HPDE6-E6E7 (cell line): ENCODE data around the gene NXPH3.

Experiments
- DNase-seq: peaks from one replicate; pipeline ENCODE4 v3.0.0; 2011; ENCODE audit warnings: missing footprints; ENCODE audit errors: extremely low spot score

Gene NXPH3

DNA sequence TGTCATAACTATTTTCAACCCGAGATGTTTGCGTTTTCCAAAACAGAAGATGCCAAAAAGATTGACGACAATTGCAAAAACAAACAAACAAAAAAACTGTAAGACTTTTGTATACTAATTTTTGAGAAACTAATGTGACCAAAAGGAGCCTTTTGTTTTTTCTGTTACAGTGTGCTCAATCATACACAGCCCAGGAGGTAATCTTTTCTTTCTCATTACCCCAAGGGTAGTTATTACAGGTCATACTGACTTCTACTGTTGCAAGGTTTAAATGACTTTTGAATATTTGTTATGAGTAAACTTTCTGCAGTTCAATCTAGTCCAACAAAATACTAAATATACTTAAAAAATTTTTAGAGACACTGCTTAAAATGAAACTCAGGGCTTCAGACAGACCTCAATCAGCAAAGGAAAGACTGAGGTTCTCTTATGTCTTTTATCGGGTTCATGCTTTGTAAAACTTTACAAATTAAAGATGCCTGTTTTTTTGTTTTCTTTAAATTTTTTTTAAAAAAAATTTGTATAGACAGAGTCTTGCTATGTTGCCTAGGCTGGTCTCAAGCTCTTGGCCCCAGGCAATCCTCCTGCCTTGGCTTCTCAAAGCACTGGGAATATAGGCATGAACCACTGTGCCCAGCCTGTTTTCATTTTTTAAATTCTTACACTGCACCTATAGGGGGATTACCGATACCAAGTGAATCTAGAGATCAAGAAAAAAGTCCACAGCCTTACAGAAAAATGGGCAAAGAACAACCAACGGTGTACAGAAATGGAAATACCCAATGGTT lies 54.6 kb downstream of the NXPH3 start:
- no peak for DNase-seq

DNA sequence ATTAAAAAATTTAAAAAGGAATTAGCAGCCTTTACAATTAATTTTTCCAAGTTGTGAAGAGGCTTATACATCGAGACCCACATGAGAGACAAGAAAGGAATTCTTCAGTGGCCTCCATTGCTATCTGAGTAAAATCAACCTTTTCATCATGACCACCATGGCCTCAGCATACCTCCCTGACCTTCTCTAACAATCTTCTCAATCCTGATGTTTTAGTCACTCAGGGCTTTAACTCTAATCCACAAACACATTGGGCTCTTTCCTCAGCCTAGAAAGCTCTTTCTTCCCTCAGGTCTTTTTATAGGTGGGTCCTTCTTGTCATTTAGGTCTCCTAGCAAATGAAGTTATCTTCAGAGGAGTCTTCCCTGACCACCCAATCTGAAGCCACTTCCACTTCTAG lies 55.8 kb downstream of the NXPH3 start:
- DNase-seq = no peak
